ENCODE results near the gene TMPRSS2.

The TMPRSS2 gene

GRCh38 chr21:41447356-41447755, 60.6 kb downstream of the TMPRSS2 start:
- no peak for DNase-seq (ENCODE audit: low read depth)

GRCh38 chr21:41446586-41446985, 61.4 kb downstream of the TMPRSS2 start:
- no peak for DNase-seq (ENCODE audit: low read depth)

- no peak for DNase-seq (ENCODE audit: low read depth)
Observed at GRCh38 chr21:41445465-41445862, 62.5 kb downstream of the TMPRSS2 start.

GRCh38 chr21:41444703-41445464, 63.1 kb downstream of the TMPRSS2 start:
- no peak for DNase-seq (ENCODE audit: low read depth)

GRCh38 chr21:41443562-41443961, 64.4 kb downstream of the TMPRSS2 start:
- no peak for DNase-seq (ENCODE audit: low read depth)

- DNase-seq (ENCODE audit: low read depth), result no peak
Observed at GRCh38 chr21:41442481-41443186, 65.3 kb downstream of the TMPRSS2 start.

- DNase-seq (ENCODE audit: low read depth), result no peak
Observed at GRCh38 chr21:41441546-41441945, 66.4 kb downstream of the TMPRSS2 start.

GRCh38 chr21:41439248-41439647, 68.7 kb downstream of the TMPRSS2 start:
- DNase-seq (ENCODE audit: low read depth), result no peak

- no peak for DNase-seq (ENCODE audit: low read depth)
Observed at GRCh38 chr21:41438425-41439113, 69.4 kb downstream of the TMPRSS2 start.

- no peak for DNase-seq (ENCODE audit: low read depth)
Observed at GRCh38 chr21:41437729-41438128, 70.2 kb downstream of the TMPRSS2 start.

GRCh38 chr21:41435706-41436105, 72.3 kb downstream of the TMPRSS2 start:
- DNase-seq (ENCODE audit: low read depth), result no peak

- no peak for DNase-seq (ENCODE audit: low read depth)
Observed at GRCh38 chr21:41433566-41433965, 74.4 kb downstream of the TMPRSS2 start.

- no peak for DNase-seq (ENCODE audit: low read depth)
Observed at GRCh38 chr21:41432562-41433460, 75.1 kb downstream of the TMPRSS2 start.

- no peak for DNase-seq (ENCODE audit: low read depth)
Observed at GRCh38 chr21:41431788-41432548, 76.0 kb downstream of the TMPRSS2 start.

GRCh38 chr21:41429925-41430491, 78.0 kb downstream of the TMPRSS2 start:
- DNase-seq (ENCODE audit: low read depth), result no peak

- DNase-seq (ENCODE audit: low read depth), result no peak
Observed at GRCh38 chr21:41429305-41429704, 78.7 kb downstream of the TMPRSS2 start.

GRCh38 chr21:41428847-41429246, 79.1 kb downstream of the TMPRSS2 start:
- no peak for DNase-seq (ENCODE audit: low read depth)

- DNase-seq (ENCODE audit: low read depth), result no peak
Observed at GRCh38 chr21:41428311-41428710, 79.6 kb downstream of the TMPRSS2 start.

GRCh38 chr21:41427556-41427955, 80.4 kb downstream of the TMPRSS2 start:
- DNase-seq (ENCODE audit: low read depth), result no peak

- DNase-seq (ENCODE audit: low read depth), result no peak
Observed at GRCh38 chr21:41426676-41427404, 81.1 kb downstream of the TMPRSS2 start.
